ENCODE results near the gene SERBP1. TPM values are rescaled to one million over a fixed set of nuclear protein-coding genes. Genes with fewer than 3 reads are reported as not detected.
A peak's percentile ranks its signal among the peaks of the same experiment; 100 is the strongest.

SERBP1 gene
- total RNA-seq, 6 experiments from 2014 or later = 192 to 263 (median 242) TPM

- Mint-ChIP-seq H3K27ac (no peak overlapping the region), H3K4me1 (ENCODE audit: low read depth) (peaks cover 18% of the 10 kb centered on the region), H3K27me3 (ENCODE audit: insufficient read depth) (peaks cover 3% of the 10 kb centered on the region; the same call in 1 of the 2 replicates), H3K4me3 (no peak overlapping the region), H3K9me3 (no peaks in the 10 kb centered on the region), H3K36me3 (ENCODE audit: low read depth) (peaks cover 32% of the 10 kb centered on the region)
- no peak for DNase-seq
- TF ChIP-seq CTCF (IDR thresholded peaks at IDR 0.05) = no peak
These were observed 30.8 kb downstream of the SERBP1 start for GRCh38 chr1:67399199-67399993.

- Mint-ChIP-seq H3K27me3 (ENCODE audit: insufficient read depth) (peaks cover 2% of the 10 kb centered on the region; the same call in 1 of the 2 replicates), H3K4me3 (no peak overlapping the region), H3K36me3 (ENCODE audit: low read depth) (peaks cover 25% of the 10 kb centered on the region), H3K27ac (no peak overlapping the region), H3K4me1 (ENCODE audit: low read depth) (peaks cover 17% of the 10 kb centered on the region), H3K9me3 (no peaks in the 10 kb centered on the region)
- no peak for DNase-seq
- no peak for TF ChIP-seq CTCF (IDR thresholded peaks at IDR 0.05)
These were observed 35.7 kb downstream of the SERBP1 start for GRCh38 chr1:67394548-67394947.

GRCh38 chr1:67393737-67394136 lies 36.5 kb downstream of the SERBP1 start:
- H3K27ac Mint-ChIP-seq = no peak overlapping the region
- no peak overlapping the region for H3K4me3 Mint-ChIP-seq
- H3K4me1 Mint-ChIP-seq (ENCODE audit: low read depth) = peaks cover 17% of the 10 kb centered on the region
- H3K9me3 Mint-ChIP-seq = no peaks in the 10 kb centered on the region
- no peak for DNase-seq
- H3K27me3 Mint-ChIP-seq (ENCODE audit: insufficient read depth) = peaks cover 2% of the 10 kb centered on the region; the same call in 1 of the 2 replicates
- TF ChIP-seq CTCF (IDR thresholded peaks at IDR 0.05) = no peak
- H3K36me3 Mint-ChIP-seq (ENCODE audit: low read depth) = peaks cover 19% of the 10 kb centered on the region

- Mint-ChIP-seq H3K36me3 (ENCODE audit: low read depth) (peaks cover 14% of the 10 kb centered on the region), H3K27ac (no peak overlapping the region; the same call in 1 of the 2 replicates), H3K9me3 (no peaks in the 10 kb centered on the region), H3K4me1 (ENCODE audit: low read depth) (peaks cover 17% of the 10 kb centered on the region), H3K27me3 (ENCODE audit: insufficient read depth) (peaks cover 2% of the 10 kb centered on the region; the same call in 1 of the 2 replicates), H3K4me3 (no peak overlapping the region)
- no peak for DNase-seq
- no peak for TF ChIP-seq CTCF (IDR thresholded peaks at IDR 0.05)
These were observed 37.0 kb downstream of the SERBP1 start for GRCh38 chr1:67393240-67393639.

GRCh38 chr1:67390041-67390887 lies 39.9 kb downstream of the SERBP1 start:
- Mint-ChIP-seq H3K9me3 (peaks cover 4% of the 10 kb centered on the region; the same call in 1 of the 2 replicates), H3K27me3 (ENCODE audit: insufficient read depth) (no peaks in the 10 kb centered on the region), H3K36me3 (ENCODE audit: low read depth) (peaks cover 9% of the 10 kb centered on the region), H3K4me1 (ENCODE audit: low read depth) (peaks cover 17% of the 10 kb centered on the region), H3K27ac (peak overlapping the region; percentile 54), H3K4me3 (peak overlapping the region; percentile 43)
- peak; percentile 27 for DNase-seq
- no peak for TF ChIP-seq CTCF (IDR thresholded peaks at IDR 0.05)
